Measurements from ENCODE around the gene AMFR.
A peak's percentile ranks its signal among the peaks of the same experiment; 100 is the strongest.
"Not testable (repeated sequence)": the region's sequence is repeated elsewhere in the genome, so short reads cannot be mapped to it uniquely, and the experiment has no call there.

AMFR gene

GRCh38 chr16:56388209-56388608 is 37.1 kb downstream of the AMFR start:
- no peak for DNase-seq (ENCODE audit: low spot score)

- DNase-seq (ENCODE audit: low spot score), result no peak
Observed at GRCh38 chr16:56387396-56387795, 37.9 kb downstream of the AMFR start.

GRCh38 chr16:56384074-56384721 is 41.1 kb downstream of the AMFR start:
- DNase-seq (ENCODE audit: low spot score), result no peak

- DNase-seq (ENCODE audit: low spot score), result no peak
Observed at GRCh38 chr16:56382901-56383355, 42.4 kb downstream of the AMFR start.

- DNase-seq (ENCODE audit: low spot score), result no peak
Observed at GRCh38 chr16:56382459-56382858, 42.9 kb downstream of the AMFR start.

- DNase-seq (ENCODE audit: low spot score), result not testable (repeated sequence)
Observed at GRCh38 chr16:56380778-56381485, 44.4 kb downstream of the AMFR start.

GRCh38 chr16:56379044-56379443 is 46.3 kb downstream of the AMFR start:
- not testable (repeated sequence) for DNase-seq (ENCODE audit: low spot score)

GRCh38 chr16:56375792-56376191 is 49.6 kb downstream of the AMFR start:
- not testable (repeated sequence) for DNase-seq (ENCODE audit: low spot score)

- DNase-seq (ENCODE audit: low spot score), result no peak
Observed at GRCh38 chr16:56373003-56373402, 52.3 kb downstream of the AMFR start.

GRCh38 chr16:56372013-56372634 is 53.2 kb downstream of the AMFR start:
- no peak for DNase-seq (ENCODE audit: low spot score)

- no peak for DNase-seq (ENCODE audit: low spot score)
Observed at GRCh38 chr16:56371660-56371937, 53.7 kb downstream of the AMFR start.

- DNase-seq (ENCODE audit: low spot score), result peak; percentile 22
Observed at GRCh38 chr16:56370875-56371659, 54.3 kb downstream of the AMFR start.

- no peak for DNase-seq (ENCODE audit: low spot score)
Observed at GRCh38 chr16:56370185-56370874, 55.0 kb downstream of the AMFR start.

GRCh38 chr16:56369202-56369601 is 56.1 kb downstream of the AMFR start:
- no peak for DNase-seq (ENCODE audit: low spot score)

- no peak for DNase-seq (ENCODE audit: low spot score)
Observed at GRCh38 chr16:56368545-56368944, 56.8 kb downstream of the AMFR start.

- no peak for DNase-seq (ENCODE audit: low spot score)
Observed at GRCh38 chr16:56367764-56368163, 57.6 kb downstream of the AMFR start.

- no peak for DNase-seq (ENCODE audit: low spot score)
Observed at GRCh38 chr16:56366945-56367344, 58.4 kb downstream of the AMFR start.

- no peak for DNase-seq (ENCODE audit: low spot score)
Observed at GRCh38 chr16:56365552-56365951, 59.8 kb downstream of the AMFR start.

GRCh38 chr16:56364865-56365264 is 60.5 kb downstream of the AMFR start:
- DNase-seq (ENCODE audit: low spot score), result no peak

GRCh38 chr16:56363781-56364565 is 61.4 kb downstream of the AMFR start:
- no peak for DNase-seq (ENCODE audit: low spot score)

GRCh38 chr16:56363181-56363716 is 62.1 kb downstream of the AMFR start:
- no peak for DNase-seq (ENCODE audit: low spot score)
